ENCODE measurements around the gene TMEM208. TPM values are rescaled to one million over a fixed set of nuclear protein-coding genes. Genes with fewer than 3 reads are reported as not detected.

TMEM208 gene
- total RNA-seq (2014; rRNA removed; shearing (Covaris generic)): 24.9 and 53.8 TPM in 2 replicates
- polyA plus RNA-seq (2016; fragmentation: Nextera tagmentation; extraction: Ambion mirVana): 97.0 and 98.0 TPM in 2 replicates

GRCh38 chr16:67226804-67227566 lies at the start of gene TMEM208:
Gene TMEM208 (plus strand): TSS chr16:67227130. CDS start chr16:67227219, 89 bp downstream.
- H3K9me3 ChIP-seq (ENCODE audit: low read depth): no peaks in the 10 kb centered on the region
- peaks cover 14% of the 10 kb centered on the region for H3K4me1 ChIP-seq (ENCODE audit: insufficient read depth)
- H3K36me3 ChIP-seq (ENCODE audit: low read depth): peaks cover 11% of the 10 kb centered on the region; the same call in 1 of the 2 replicates
- H3K9me2 ChIP-seq (ENCODE audit: insufficient read depth): no peaks in the 10 kb centered on the region
- no peaks in the 10 kb centered on the region for H3K27me3 ChIP-seq (replicated peaks; ENCODE audit: insufficient read depth)
- H3K79me2 ChIP-seq (ENCODE audit: insufficient read depth): peaks cover 47% of the 10 kb centered on the region
- H3K4me3 ChIP-seq: peak within 1 kb of the TSS; percentile 100
- H2AFZ ChIP-seq: peak within 1 kb of the TSS; percentile 84
- 1% methylated on average over 36 to 46 of the region's 46 CpGs for WGBS, 2 experiments (ENCODE audit: low coverage in 1 of 2, low lambda C conversion rate in 2 of 2, missing lambda C conversion rate in 2 of 2)
- no peaks in the 10 kb centered on the region for H4K20me1 ChIP-seq (ENCODE audit: insufficient read depth)
- H3K4me2 ChIP-seq (ENCODE audit: unreplicated experiment): peak within 1 kb of the TSS; percentile 95
- peak within 1 kb of the TSS; percentile 85 for H3K27ac ChIP-seq
- DNase-seq: peak; percentile 99
- H3F3A ChIP-seq (ENCODE audit: insufficient read depth): no peaks in the 10 kb centered on the region
- in situ Hi-C loops (cut with MboI): no loop called here
- TF ChIP-seq EZH2 (IDR thresholded peaks at IDR 0.05; ENCODE audit: insufficient read depth, poor library complexity, severe bottlenecking): no peak
- TF ChIP-seq EZH2phosphoT487 (IDR thresholded peaks at IDR 0.05; ENCODE audit: insufficient read depth, low read depth): no peak
- peak within 1 kb of the TSS; percentile 99 for H3K9ac ChIP-seq

GRCh38 chr16:67177743-67178699 lies 48.9 kb upstream of the TMEM208 start:
- Histone ChIP-seq H3K36me3 (ENCODE audit: low read depth) (no peaks in the 10 kb centered on the region), H3K79me2 (ENCODE audit: insufficient read depth) (peaks cover 9% of the 10 kb centered on the region), H3K4me2 (ENCODE audit: unreplicated experiment) (peak overlapping the region; percentile 63), H3K27ac (no peak overlapping the region), H3F3A (ENCODE audit: insufficient read depth) (peaks cover 23% of the 10 kb centered on the region), H2AFZ (no peak overlapping the region), H3K9me2 (ENCODE audit: insufficient read depth) (no peaks in the 10 kb centered on the region), H3K4me3 (peak overlapping the region; percentile 56), H3K9me3 (ENCODE audit: low read depth) (no peaks in the 10 kb centered on the region), H3K27me3 (replicated peaks; ENCODE audit: insufficient read depth) (no peaks in the 10 kb centered on the region), H4K20me1 (ENCODE audit: insufficient read depth) (no peaks in the 10 kb centered on the region), H3K4me1 (ENCODE audit: insufficient read depth) (peaks cover 28% of the 10 kb centered on the region), H3K9ac (no peak overlapping the region; the same call in 1 of the 2 replicates)
- peak; percentile 85 for DNase-seq
- in situ Hi-C loops (cut with MboI): no loop called here
- WGBS, 2 experiments (ENCODE audit: low coverage in 1 of 2, low lambda C conversion rate in 2 of 2, missing lambda C conversion rate in 2 of 2): 8 to 11% methylated on average over 51 to 60 of the region's 73 CpGs
- TF ChIP-seq EZH2phosphoT487 (IDR thresholded peaks at IDR 0.05; ENCODE audit: insufficient read depth, low read depth) (no peak), EZH2 (IDR thresholded peaks at IDR 0.05; ENCODE audit: insufficient read depth, poor library complexity, severe bottlenecking) (no peak)

GRCh38 chr16:67179421-67180080 lies 47.4 kb upstream of the TMEM208 start:
- H3K27me3 ChIP-seq (replicated peaks; ENCODE audit: insufficient read depth): no peaks in the 10 kb centered on the region
- no peaks in the 10 kb centered on the region for H3K36me3 ChIP-seq (ENCODE audit: low read depth)
- no peaks in the 10 kb centered on the region for H3K9me3 ChIP-seq (ENCODE audit: low read depth)
- H3K79me2 ChIP-seq (ENCODE audit: insufficient read depth): peaks cover 12% of the 10 kb centered on the region
- no peak overlapping the region for H2AFZ ChIP-seq
- no peaks in the 10 kb centered on the region for H3K9me2 ChIP-seq (ENCODE audit: insufficient read depth)
- 89 to 93% methylated on average over 13 of the region's 13 CpGs for WGBS, 2 experiments (ENCODE audit: low coverage in 1 of 2, low lambda C conversion rate in 2 of 2, missing lambda C conversion rate in 2 of 2)
- peak; percentile 13 for DNase-seq
- TF ChIP-seq EZH2 (IDR thresholded peaks at IDR 0.05; ENCODE audit: insufficient read depth, poor library complexity, severe bottlenecking) (no peak), EZH2phosphoT487 (IDR thresholded peaks at IDR 0.05; ENCODE audit: insufficient read depth, low read depth) (no peak)
- peaks cover 18% of the 10 kb centered on the region for H3F3A ChIP-seq (ENCODE audit: insufficient read depth)
- no peak overlapping the region for H3K4me2 ChIP-seq (ENCODE audit: unreplicated experiment)
- H3K4me1 ChIP-seq (ENCODE audit: insufficient read depth): peaks cover 25% of the 10 kb centered on the region
- in situ Hi-C loops (cut with MboI): no loop called here
- H4K20me1 ChIP-seq (ENCODE audit: insufficient read depth): no peaks in the 10 kb centered on the region
- H3K27ac ChIP-seq: no peak overlapping the region
- no peak overlapping the region for H3K4me3 ChIP-seq
- H3K9ac ChIP-seq: no peak overlapping the region

GRCh38 chr16:67180166-67180565 lies 46.8 kb upstream of the TMEM208 start:
- no peak for TF ChIP-seq EZH2 (IDR thresholded peaks at IDR 0.05; ENCODE audit: insufficient read depth, poor library complexity, severe bottlenecking)
- no peak for TF ChIP-seq EZH2phosphoT487 (IDR thresholded peaks at IDR 0.05; ENCODE audit: insufficient read depth, low read depth)
- Histone ChIP-seq H3F3A (ENCODE audit: insufficient read depth) (peaks cover 18% of the 10 kb centered on the region), H3K9ac (no peak overlapping the region), H2AFZ (no peak overlapping the region), H3K4me2 (ENCODE audit: unreplicated experiment) (no peak overlapping the region), H3K9me2 (ENCODE audit: insufficient read depth) (no peaks in the 10 kb centered on the region), H3K27ac (no peak overlapping the region), H3K36me3 (ENCODE audit: low read depth) (no peaks in the 10 kb centered on the region), H3K79me2 (ENCODE audit: insufficient read depth) (peaks cover 12% of the 10 kb centered on the region), H3K4me1 (ENCODE audit: insufficient read depth) (peaks cover 24% of the 10 kb centered on the region), H4K20me1 (ENCODE audit: insufficient read depth) (no peaks in the 10 kb centered on the region), H3K9me3 (ENCODE audit: low read depth) (no peaks in the 10 kb centered on the region), H3K4me3 (no peak overlapping the region), H3K27me3 (replicated peaks; ENCODE audit: insufficient read depth) (no peaks in the 10 kb centered on the region)
- 96 to 98% methylated on average over 7 to 16 of the region's 16 CpGs for WGBS, 2 experiments (ENCODE audit: low coverage in 1 of 2, low lambda C conversion rate in 2 of 2, missing lambda C conversion rate in 2 of 2)
- in situ Hi-C loops (cut with MboI): no loop called here
- DNase-seq: no peak
